HFF-Myc (cell line): Measurements from ENCODE around the gene RAB31.

ENCODE experiments used
- DNase-seq: peaks from one replicate; pipeline ENCODE4 v3.0.0-alpha.2; 2011; ENCODE audit warnings: low read depth; ENCODE audit errors: extremely low read depth
- H3K4me3 ChIP-seq: replicated peaks from 2 replicates; pipeline ENCODE4 v1.5.1; 2011; ENCODE audit warnings: low read depth, mild to moderate bottlenecking, control low read depth, low read length
- CTCF ChIP-seq: IDR thresholded peaks from 2 replicates; pipeline ENCODE4 v1.5.1; 2012; ENCODE audit warnings: mild to moderate bottlenecking, low read depth, low read length, control low read depth; ENCODE audit errors: missing control alignments

RAB31 gene

DNA sequence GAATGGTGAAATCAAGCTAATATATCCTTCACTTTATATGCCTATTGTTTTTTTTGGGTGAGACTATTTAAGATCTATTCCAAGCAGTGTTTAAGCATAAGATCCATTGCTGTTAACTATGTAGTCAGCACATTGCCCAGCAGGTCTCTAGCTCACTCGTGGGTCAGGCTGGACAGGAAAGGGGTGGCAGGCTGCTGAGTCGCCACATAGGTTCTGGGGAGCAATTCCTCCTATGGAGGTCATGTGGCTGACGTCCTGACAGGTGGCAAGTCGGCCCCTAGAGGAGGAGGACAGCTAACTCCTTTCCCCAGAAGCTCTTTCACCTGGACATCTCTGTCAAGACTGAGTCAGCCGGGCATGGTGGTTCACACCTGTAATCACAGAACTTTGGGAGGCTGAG, 13.9 kb upstream of the RAB31 start:
- no peak overlapping the region for H3K4me3 ChIP-seq
- TF ChIP-seq CTCF, result no peak
- no peak for DNase-seq

GRCh38 chr18:9694952-9695495, 13.1 kb upstream of the RAB31 start:
- no peak for TF ChIP-seq CTCF
- DNase-seq, result no peak
- H3K4me3 ChIP-seq, result no peak overlapping the region

DNA sequence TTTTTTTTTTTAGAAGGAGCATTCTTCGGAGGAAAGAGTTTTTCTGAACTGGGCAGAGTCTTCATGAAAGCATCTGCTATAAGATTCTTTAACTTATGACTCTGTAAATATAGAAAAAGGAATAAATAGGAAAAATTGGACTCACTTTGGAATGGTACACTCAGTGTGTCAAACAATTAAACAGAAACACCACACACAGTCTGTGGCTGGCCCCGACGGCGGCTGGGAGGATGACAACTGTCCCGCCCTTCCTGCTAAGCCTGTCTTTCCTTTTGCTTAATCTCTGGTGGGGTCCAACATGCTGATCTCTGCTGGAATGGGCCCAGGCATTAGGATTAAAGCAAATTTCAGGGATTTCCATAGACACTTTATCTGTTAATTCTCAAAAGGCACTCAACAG, 12.5 kb upstream of the RAB31 start:
- H3K4me3 ChIP-seq, result no peak overlapping the region
- no peak for TF ChIP-seq CTCF
- no peak for DNase-seq

DNA sequence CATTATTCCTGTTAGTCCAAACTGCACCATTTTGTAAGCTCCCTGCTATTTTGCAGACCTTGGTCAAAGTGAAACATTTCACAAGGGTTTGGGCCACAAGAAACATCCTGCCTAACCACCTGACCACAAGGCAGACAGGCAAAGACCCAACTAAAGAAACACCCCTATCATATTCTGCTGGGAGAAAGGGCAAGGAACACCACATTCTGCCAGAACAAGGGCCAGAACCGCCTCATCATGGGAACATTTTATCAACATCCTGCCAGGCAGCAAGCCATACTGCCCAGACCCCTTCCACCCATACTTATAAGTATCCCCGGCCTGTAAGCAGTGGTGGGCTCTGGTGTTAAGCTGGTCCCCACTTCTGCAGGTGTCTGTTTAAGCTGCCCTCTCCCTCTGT, 12.0 kb upstream of the RAB31 start:
- H3K4me3 ChIP-seq, result no peak overlapping the region
- no peak for DNase-seq
- TF ChIP-seq CTCF, result no peak

DNA sequence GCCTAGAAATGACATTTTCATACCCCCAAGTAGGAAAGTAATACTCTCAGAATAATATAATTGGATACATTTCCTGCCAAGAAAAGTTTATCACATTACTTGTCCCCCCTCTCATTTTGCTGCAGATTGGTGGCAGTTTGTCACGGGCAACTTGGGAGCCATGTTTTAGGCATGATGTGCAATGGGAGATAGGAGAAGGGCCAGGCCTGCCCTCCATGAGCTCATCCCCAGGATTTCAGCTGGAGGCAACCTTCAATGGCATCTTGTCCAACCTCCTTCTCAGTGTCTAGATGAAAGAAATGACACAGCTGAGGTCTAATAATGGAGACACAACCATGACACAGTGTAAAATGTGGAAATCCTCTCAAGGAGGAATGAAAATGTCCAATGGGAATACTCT, 11.4 kb upstream of the RAB31 start:
- TF ChIP-seq CTCF, result no peak
- no peak overlapping the region for H3K4me3 ChIP-seq
- no peak for DNase-seq

DNA sequence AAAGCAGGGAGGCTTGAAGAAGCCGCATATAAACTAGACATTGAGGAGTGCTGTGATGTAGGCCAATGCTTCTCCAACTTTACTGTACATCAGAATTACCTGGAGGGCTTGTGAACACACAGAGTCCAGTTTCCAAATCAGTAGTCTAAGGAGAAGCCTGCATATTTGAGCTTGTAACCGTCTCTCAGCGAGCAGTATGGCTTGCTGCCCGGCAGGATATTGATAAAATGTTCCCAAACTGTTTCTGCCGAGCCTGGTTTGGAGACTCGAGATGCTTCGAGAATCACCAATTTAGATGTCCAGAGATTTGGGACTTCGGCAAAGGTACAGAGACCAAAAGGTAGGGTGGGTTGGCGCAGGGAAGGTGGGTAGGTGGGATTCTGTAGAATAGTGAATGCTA, 11.0 kb upstream of the RAB31 start:
- H3K4me3 ChIP-seq, result no peak overlapping the region
- no peak for TF ChIP-seq CTCF

GRCh38 chr18:9698497-9698896, 9.6 kb upstream of the RAB31 start:
- DNase-seq, result no peak
- TF ChIP-seq CTCF, result no peak
- H3K4me3 ChIP-seq, result no peak overlapping the region

More for the DNA sequence above, 11.0 kb upstream of the RAB31 start:
- DNase-seq, result no peak
